Stimulated activated CD4-positive, alpha-beta T cell treated with anti-CD3 and anti-CD28 coated beads, TNF-alpha, amount 100 ng/mL, for 48 hours (primary cell): ENCODE measurements around the gene NIFK.
"Not testable (repeated sequence)": the region's sequence is repeated elsewhere in the genome, so short reads cannot be mapped to it uniquely, and the experiment has no call there.

Source experiments
- DNase-seq, 3 donors: peaks; one replicate each; pipeline ENCODE4 v3.0.0-alpha.2; 2020; ENCODE audit warnings: low read depth in 3 of 3

Gene NIFK

GRCh38 chr2:121695171-121695451 lies 41.6 kb downstream of the NIFK start:
- DNase-seq = no peak

GRCh38 chr2:121694398-121695170 lies 42.1 kb downstream of the NIFK start:
- DNase-seq = no peak

GRCh38 chr2:121690572-121690971 lies 46.1 kb downstream of the NIFK start:
- DNase-seq = not testable (repeated sequence)

GRCh38 chr2:121690095-121690494 lies 46.6 kb downstream of the NIFK start:
- DNase-seq = no peak

- DNase-seq = no peak
Observed at GRCh38 chr2:121689356-121689755, 47.3 kb downstream of the NIFK start.

- no peak for DNase-seq
Observed at GRCh38 chr2:121688820-121689219, 47.9 kb downstream of the NIFK start.

GRCh38 chr2:121686902-121687301 lies 49.8 kb downstream of the NIFK start:
- no peak for DNase-seq

- no peak for DNase-seq
Observed at GRCh38 chr2:121686218-121686617, 50.5 kb downstream of the NIFK start.

- DNase-seq = no peak
Observed at GRCh38 chr2:121682396-121683298, 54.0 kb downstream of the NIFK start.

GRCh38 chr2:121677855-121678254 lies 58.8 kb downstream of the NIFK start:
- no peak for DNase-seq
